CD14-positive monocyte (primary cell): Measurements from ENCODE around the gene ALPG. TPM values are rescaled to one million over a fixed set of nuclear protein-coding genes. Genes with fewer than 3 reads are reported as not detected.
A peak's percentile ranks its signal among the peaks of the same experiment; 100 is the strongest.

Source experiments
- DNase-seq, 3 donors: peaks; one replicate each; pipeline ENCODE4 v3.0.0-alpha.2; 2011 to 2022
- H2AFZ ChIP-seq: 2 replicates; pipeline ENCODE4 v1.6.0; 2012; ENCODE audit warnings: mild to moderate bottlenecking, low read depth, low read length, inconsistent platforms; ENCODE audit not compliant: insufficient read depth, poor library complexity, severe bottlenecking
- H3K27ac ChIP-seq, 2 donors: 1 replicate in 1 of 2; 2 replicates in 1 of 2; pipeline ENCODE4 v1.5.1; 2012 to 2013; ENCODE audit warnings: low read length in 2 of 2, control low read depth in 1 of 2, inconsistent platforms in 1 of 2, low read depth in 1 of 2, mild to moderate bottlenecking in 1 of 2
- H3K27me3 ChIP-seq, 2 donors: one replicate each; pipeline versions ENCODE4 v1.6.0 to v1.6.1; 2011 to 2013; ENCODE audit warnings: low read length in 2 of 2; ENCODE audit not compliant: control insufficient read depth in 2 of 2, insufficient read depth in 2 of 2
- H3K36me3 ChIP-seq, 2 donors: replicated peaks in 1 of 2; 1 replicate in 1 of 2; 2 replicates in 1 of 2; pipeline versions ENCODE4 v1.5.1 to v1.6.1; 2012 to 2013; ENCODE audit warnings: low read length in 2 of 2, control low read depth in 1 of 2, inconsistent platforms in 1 of 2, mild to moderate bottlenecking in 1 of 2; ENCODE audit not compliant: insufficient read depth in 2 of 2, control insufficient read depth in 1 of 2
- H3K4me1 ChIP-seq, 2 donors: 1 replicate in 1 of 2; 2 replicates in 1 of 2; pipeline versions ENCODE4 v1.5.1 to v1.6.1; 2012 to 2013; ENCODE audit warnings: low read length in 2 of 2, control low read depth in 1 of 2, inconsistent platforms in 1 of 2, mild to moderate bottlenecking in 1 of 2, moderate library complexity in 1 of 2; ENCODE audit not compliant: insufficient read depth in 2 of 2, control insufficient read depth in 1 of 2
- H3K4me2 ChIP-seq: replicated peaks from 2 replicates; pipeline ENCODE3; 2012; ENCODE audit warnings: low read length, moderate library complexity, mild to moderate bottlenecking; ENCODE audit not compliant: poor library complexity, severe bottlenecking; ENCODE audit errors: extremely low read depth
- H3K4me3 ChIP-seq, 3 experiments: fragments of 200-600 bp in 1 of 3; sonication (generic) in 1 of 3; replicated peaks in 1 of 3; 1 replicate in 2 of 3; 2 replicates in 1 of 3; pipeline ENCODE4 v1.5.1; 2011 to 2013; ENCODE audit warnings: low read length in 3 of 3, mild to moderate bottlenecking in 3 of 3, control low read depth in 2 of 3, low read depth in 2 of 3, inconsistent platforms in 1 of 3, moderate library complexity in 1 of 3
- H3K79me2 ChIP-seq: 2 replicates; pipeline ENCODE4 v1.6.0; 2012; ENCODE audit warnings: mild to moderate bottlenecking, control low read depth, inconsistent platforms, low read length, moderate library complexity; ENCODE audit not compliant: insufficient read depth
- H3K9ac ChIP-seq: 2 replicates; pipeline ENCODE4 v1.6.0; 2017; ENCODE audit warnings: low read length, mild to moderate bottlenecking; ENCODE audit not compliant: insufficient read depth, poor library complexity, severe bottlenecking
- H3K9me3 ChIP-seq, 2 donors: replicated peaks in 1 of 2; 1 replicate in 1 of 2; 2 replicates in 1 of 2; pipeline versions ENCODE4 v1.5.1 to v1.6.1; 2012 to 2013; ENCODE audit warnings: low read length in 2 of 2, control low read depth in 1 of 2; ENCODE audit not compliant: control insufficient read depth in 1 of 2, insufficient read depth in 1 of 2
- H4K20me1 ChIP-seq: 2 replicates; pipeline ENCODE4 v1.6.0; 2012; ENCODE audit warnings: mild to moderate bottlenecking, low read length, control low read depth, moderate library complexity; ENCODE audit not compliant: insufficient read depth
- H3K27ac Mint-ChIP-seq, 7 donors: one replicate each; pipeline ENCODE4 v1.8.0; 2020; ENCODE audit warnings: mild to moderate bottlenecking in 7 of 7, mixed read lengths in 7 of 7, moderate library complexity in 6 of 7, inconsistent platforms in 2 of 7
- H3K27me3 Mint-ChIP-seq, 3 donors: one replicate each; pipeline ENCODE4 v1.8.0; 2021 to 2022; ENCODE audit warnings: low read depth in 3 of 3, mild to moderate bottlenecking in 3 of 3, mixed read lengths in 3 of 3, moderate library complexity in 3 of 3, inconsistent platforms in 1 of 3
- H3K36me3 Mint-ChIP-seq, 2 donors: one replicate each; pipeline ENCODE4 v1.8.0; 2020; ENCODE audit warnings: mixed read lengths in 2 of 2, inconsistent platforms in 1 of 2, mild to moderate bottlenecking in 1 of 2
- H3K4me1 Mint-ChIP-seq: one replicate; pipeline ENCODE4 v1.8.0; 2020; ENCODE audit warnings: mild to moderate bottlenecking, mixed read lengths
- H3K4me3 Mint-ChIP-seq, 2 donors: one replicate each; pipeline ENCODE4 v1.8.0; 2020; ENCODE audit warnings: mild to moderate bottlenecking in 2 of 2, mixed read lengths in 2 of 2, moderate library complexity in 1 of 2
- H3K9me3 Mint-ChIP-seq, 7 donors: one replicate each; pipeline ENCODE4 v1.8.0; 2020 to 2022; ENCODE audit warnings: mixed read lengths in 7 of 7, mild to moderate bottlenecking in 6 of 7, moderate library complexity in 6 of 7, inconsistent platforms in 2 of 7
- WGBS: methylation state at CpG from one replicate; pipeline ENCODE4 v1.1.5; 2013; ENCODE audit warnings: missing lambda C conversion rate; ENCODE audit not compliant: insufficient coverage; 5-methylcytosine and 5-hydroxymethylcytosine counted together
- intact Hi-C, 2 donors: fragments of 100-400 bp; cut with micrococcal nuclease; formaldehyde crosslinking; loops; one replicate each; pipeline versions ENCODE4 v1.15.0 to v1.15.1; 2023
- polyA plus RNA-seq, 3 donors: library from polyadenylated mRNA; depleted of rRNA in 1 of 3; unstranded in 2 of 3; stranded (reverse) in 1 of 3; fragments of 300-500 nt in 2 of 3; fragments of >200 nt in 1 of 3; fragmentation: Illumina TruSeq in 2 of 3; gene quantifications; 1 replicate in 2 of 3; 2 replicates in 1 of 3; pipeline ENCODE4 v1.2.3, GENCODE V29; 2012 to 2021
- TF ChIP-seq, protein P1 (sequence below): fragments of 200-600 bp; IDR thresholded peaks from one replicate; pipeline ENCODE4 v1.8.0; 2022; ENCODE audit warnings: antibody characterized with exemption, mild to moderate bottlenecking

The ALPG gene
- polyA plus RNA-seq, 3 donors = not detected

DNA sequence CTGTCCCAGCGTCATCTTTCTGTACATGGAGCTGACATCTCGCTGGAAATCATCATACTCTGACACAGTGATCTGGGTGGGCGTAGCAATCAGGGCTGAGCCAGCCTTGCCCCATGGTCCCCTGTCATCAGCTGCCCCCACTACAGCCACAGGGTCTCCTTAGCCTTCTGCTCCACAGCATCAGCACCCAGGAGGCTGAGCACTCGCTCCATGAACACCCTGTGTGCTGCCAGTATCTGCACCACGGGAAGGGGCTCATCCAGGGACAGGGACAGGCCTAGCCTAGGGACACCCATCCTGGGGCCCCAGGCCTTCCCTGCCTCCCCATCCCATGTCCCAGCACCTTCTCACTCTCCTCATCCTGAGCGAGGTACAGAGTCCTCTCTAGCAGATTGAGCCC, 11.4 kb downstream of the ALPG start:
- peaks cover 16 to 22% of the 10 kb centered on the region in 2 donors for H3K9me3 ChIP-seq
- Mint-ChIP-seq H3K27me3 (peaks cover 46 to 76% (median 68%) of the 10 kb centered on the region in 3 donors), H3K4me3 (peak overlapping the region in 1 of 2 donors; percentile 87), H3K36me3 (peaks cover 0 to 6% of the 10 kb centered on the region in 2 donors), H3K4me1 (peaks cover 7% of the 10 kb centered on the region), H3K9me3 (peaks cover 11 to 22% (median 18%) of the 10 kb centered on the region in 7 donors), H3K27ac (no peak overlapping the region)
- H3K4me2 ChIP-seq = no peak overlapping the region
- no peaks in the 10 kb centered on the region for H3K36me3 ChIP-seq
- intact Hi-C loops = no loop called here
- peaks cover 24 to 57% of the 10 kb centered on the region in 2 donors for H3K27me3 ChIP-seq
- no peak overlapping the region for H3K27ac ChIP-seq
- H3K9ac ChIP-seq = no peak overlapping the region
- no peak for DNase-seq
- peaks cover 0 to 4% of the 10 kb centered on the region in 2 donors for H3K4me1 ChIP-seq
- 86% methylated on average over 6 of the region's 6 CpGs for WGBS
- no peak overlapping the region for H3K4me3 ChIP-seq
- no peaks in the 10 kb centered on the region for H4K20me1 ChIP-seq
- TF ChIP-seq, protein P1, sequence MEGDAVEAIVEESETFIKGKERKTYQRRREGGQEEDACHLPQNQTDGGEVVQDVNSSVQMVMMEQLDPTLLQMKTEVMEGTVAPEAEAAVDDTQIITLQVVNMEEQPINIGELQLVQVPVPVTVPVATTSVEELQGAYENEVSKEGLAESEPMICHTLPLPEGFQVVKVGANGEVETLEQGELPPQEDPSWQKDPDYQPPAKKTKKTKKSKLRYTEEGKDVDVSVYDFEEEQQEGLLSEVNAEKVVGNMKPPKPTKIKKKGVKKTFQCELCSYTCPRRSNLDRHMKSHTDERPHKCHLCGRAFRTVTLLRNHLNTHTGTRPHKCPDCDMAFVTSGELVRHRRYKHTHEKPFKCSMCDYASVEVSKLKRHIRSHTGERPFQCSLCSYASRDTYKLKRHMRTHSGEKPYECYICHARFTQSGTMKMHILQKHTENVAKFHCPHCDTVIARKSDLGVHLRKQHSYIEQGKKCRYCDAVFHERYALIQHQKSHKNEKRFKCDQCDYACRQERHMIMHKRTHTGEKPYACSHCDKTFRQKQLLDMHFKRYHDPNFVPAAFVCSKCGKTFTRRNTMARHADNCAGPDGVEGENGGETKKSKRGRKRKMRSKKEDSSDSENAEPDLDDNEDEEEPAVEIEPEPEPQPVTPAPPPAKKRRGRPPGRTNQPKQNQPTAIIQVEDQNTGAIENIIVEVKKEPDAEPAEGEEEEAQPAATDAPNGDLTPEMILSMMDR = no peak
- H2AFZ ChIP-seq = no peak overlapping the region
- no peaks in the 10 kb centered on the region for H3K79me2 ChIP-seq

DNA sequence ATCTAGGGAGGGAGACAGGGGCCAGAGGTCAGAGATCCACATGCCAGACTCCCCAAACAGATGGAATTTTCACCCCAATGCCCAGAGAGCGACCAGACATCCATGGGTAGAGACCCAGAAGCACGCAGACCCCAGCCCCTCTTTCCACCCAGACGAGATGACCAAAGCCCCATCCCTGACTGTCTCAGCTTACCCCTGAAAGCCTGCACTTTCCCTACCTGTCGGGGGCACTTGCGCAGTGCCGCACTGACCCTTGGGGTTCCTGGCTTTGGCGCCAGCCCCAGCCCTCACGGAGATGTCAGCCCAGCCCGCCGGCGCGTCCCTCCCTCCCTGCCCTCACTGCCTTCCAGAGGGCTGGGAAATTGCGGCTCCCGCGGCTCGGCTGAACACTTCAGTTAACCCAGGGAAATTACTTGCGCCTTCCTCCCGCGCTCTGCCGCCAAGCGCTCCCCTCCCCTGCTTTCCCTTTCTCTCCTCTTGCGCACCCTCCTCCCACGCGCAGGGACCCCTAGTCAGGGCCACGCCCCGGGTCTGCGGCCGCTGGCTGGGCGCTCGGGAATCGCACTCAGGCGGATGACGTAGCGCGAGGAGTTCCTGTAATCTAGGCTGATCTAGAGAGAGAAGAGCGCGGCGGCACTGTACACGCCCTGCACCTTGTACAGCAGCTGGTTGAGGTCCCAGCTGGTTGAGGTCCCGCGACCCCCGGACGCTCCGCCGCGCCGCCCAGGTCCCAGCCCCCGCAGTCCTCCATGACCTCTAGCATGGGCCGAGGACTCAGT, 12.0 kb downstream of the ALPG start:
- peaks cover 41 to 74% (median 65%) of the 10 kb centered on the region in 3 donors for H3K27me3 Mint-ChIP-seq
- WGBS = 4% methylated on average over 38 of the region's 49 CpGs
- Histone ChIP-seq H2AFZ (peak overlapping the region; percentile 21), H3K27me3 (peaks cover 24 to 51% of the 10 kb centered on the region in 2 donors), H3K27ac (no peak overlapping the region), H3K4me2 (peak overlapping the region; percentile 44), H3K9me3 (peaks cover 16 to 22% of the 10 kb centered on the region in 2 donors), H3K9ac (no peak overlapping the region), H3K4me3 (no peak overlapping the region), H4K20me1 (no peaks in the 10 kb centered on the region), H3K79me2 (no peaks in the 10 kb centered on the region), H3K36me3 (no peaks in the 10 kb centered on the region), H3K4me1 (peaks cover 0 to 4% of the 10 kb centered on the region in 2 donors)
- H3K4me3 Mint-ChIP-seq = peak overlapping the region in 1 of 2 donors; percentile 87
- intact Hi-C loops = no loop called here
- H3K9me3 Mint-ChIP-seq = peaks cover 11 to 28% (median 22%) of the 10 kb centered on the region in 7 donors
- TF ChIP-seq, protein P1 = no peak
- no peak for DNase-seq
- peaks cover 0 to 6% of the 10 kb centered on the region in 2 donors for H3K36me3 Mint-ChIP-seq
- peaks cover 4% of the 10 kb centered on the region for H3K4me1 Mint-ChIP-seq
- no peak overlapping the region for H3K27ac Mint-ChIP-seq
